Spleen (tissue), 7 donors: ENCODE data around the gene PDE1C.

ENCODE experiments used
- CTCF ChIP-seq, 11 experiments: fragments of 200-600 bp in 7 of 11; fragments of 450-650 bp in 4 of 11; sonication (generic) in 4 of 11; IDR thresholded peaks in 8 of 11; conservative IDR thresholded peaks in 3 of 11; 1 replicate in 7 of 11; 2 replicates in 4 of 11; pipeline versions ENCODE4 v1.4.0 to v1.8.0; 2016 to 2021; ENCODE audit warnings: antibody characterized with exemption in 11 of 11, inconsistent platforms in 4 of 11, mild to moderate bottlenecking in 1 of 11
- POLR2A ChIP-seq, 3 donors: fragments of 450-650 bp; IDR thresholded peaks; one replicate each; pipeline ENCODE4 v1.5.1; 2017; ENCODE audit warnings: antibody characterized with exemption in 3 of 3, mild to moderate bottlenecking in 1 of 3
- POLR2AphosphoS5 ChIP-seq, 3 donors: sonication (generic); formaldehyde crosslinking; IDR thresholded peaks; one replicate each; pipeline ENCODE4 v1.5.1; 2017; ENCODE audit warnings: antibody characterized with exemption in 3 of 3
- donor health status: DM: no; HTN: no; CAD: no; lungs with moderate emphysema.
- donor health status: DM: no; HTN: no; CAD: no.
- donor health status: DM: no; HTN: no; CAD: no.

- TF ChIP-seq CTCF (IDR thresholded peaks at IDR 0.05 in 8 of 11, conservative IDR thresholded peaks at IDR 0.05 in 3 of 11) (no peak), POLR2A (IDR thresholded peaks at IDR 0.05) (no peak), POLR2AphosphoS5 (IDR thresholded peaks at IDR 0.05) (no peak)
These were observed 25.5 kb downstream of the PDE1C start for GRCh38 chr7:32044739-32045138.
